Fibroblast of skin of scalp (primary cell): ENCODE data around the gene ZNF595.
A peak's percentile ranks its signal among the peaks of the same experiment; 100 is the strongest.
"Not testable (repeated sequence)": the region's sequence is repeated elsewhere in the genome, so short reads cannot be mapped to it uniquely, and the experiment has no call there.

Source experiments
- DNase-seq: peaks from one replicate; pipeline ENCODE4 v3.0.0-alpha.2; 2013

The ZNF595 gene

DNA sequence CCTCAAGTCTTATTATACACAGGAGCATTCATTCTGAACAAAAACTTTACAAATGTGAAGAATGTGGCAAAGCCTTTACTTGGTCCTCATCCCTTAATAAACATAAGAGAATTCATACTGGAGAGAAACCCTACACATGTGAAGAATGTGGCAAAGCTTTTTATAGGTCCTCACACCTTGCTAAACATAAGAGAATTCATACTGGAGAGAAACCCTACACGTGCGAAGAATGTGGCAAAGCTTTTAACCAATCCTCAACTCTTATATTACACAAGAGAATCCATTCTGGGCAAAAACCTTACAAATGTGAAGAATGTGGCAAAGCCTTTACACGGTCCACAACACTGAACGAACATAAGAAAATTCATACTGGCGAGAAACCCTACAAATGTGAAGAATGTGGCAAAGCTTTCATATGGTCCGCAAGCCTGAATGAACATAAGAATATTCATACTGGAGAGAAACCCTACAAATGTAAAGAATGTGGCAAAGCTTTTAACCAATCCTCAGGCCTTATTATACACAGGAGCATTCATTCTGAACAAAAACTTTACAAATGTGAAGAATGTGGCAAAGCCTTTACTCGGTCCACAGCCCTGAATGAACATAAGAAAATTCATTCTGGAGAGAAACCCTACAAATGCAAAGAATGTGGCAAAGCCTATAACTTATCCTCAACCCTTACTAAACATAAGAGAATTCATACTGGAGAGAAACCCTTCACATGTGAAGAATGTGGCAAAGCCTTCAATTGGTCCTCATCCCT is 33.6 kb downstream of the ZNF595 start:
- not testable (repeated sequence) for DNase-seq

DNA sequence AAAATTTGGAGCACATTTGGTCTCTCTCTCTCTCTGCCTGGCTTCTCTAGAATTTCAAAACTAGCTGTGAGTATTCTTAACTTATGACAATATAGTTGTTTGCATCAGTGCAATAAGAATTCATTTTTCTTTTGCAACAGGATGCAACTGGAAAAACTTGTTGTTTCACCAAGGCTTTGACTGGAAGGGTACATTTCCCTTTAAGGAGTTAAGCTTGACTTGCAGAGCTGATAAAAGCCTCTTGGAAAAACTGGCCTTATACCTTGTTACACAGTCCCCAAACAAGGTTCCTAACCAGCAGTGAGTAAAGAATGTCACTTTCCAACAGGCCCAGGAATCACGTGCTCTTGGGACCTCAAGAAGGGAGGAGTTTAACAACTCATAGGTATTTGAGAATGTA is 45.3 kb downstream of the ZNF595 start:
- DNase-seq: no peak

DNA sequence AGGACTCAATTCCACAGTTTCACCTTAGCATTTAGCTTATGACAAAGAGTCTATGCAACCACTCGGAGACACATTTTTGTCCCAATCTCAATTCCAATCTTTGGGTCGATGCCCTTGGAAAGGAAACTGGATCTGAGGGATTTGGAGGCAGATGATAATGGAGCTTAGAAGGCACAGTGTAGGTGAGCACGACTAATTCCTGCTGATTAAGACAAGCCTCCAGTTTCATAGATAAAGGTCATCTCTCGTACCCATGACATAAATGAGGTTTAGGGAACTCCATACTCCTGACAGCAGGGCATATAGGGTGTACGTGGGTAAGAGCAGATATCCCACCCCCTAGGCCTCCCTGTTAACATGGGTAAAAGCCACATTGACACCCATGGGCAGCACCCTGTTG is 46.7 kb downstream of the ZNF595 start:
- no peak for DNase-seq

DNA sequence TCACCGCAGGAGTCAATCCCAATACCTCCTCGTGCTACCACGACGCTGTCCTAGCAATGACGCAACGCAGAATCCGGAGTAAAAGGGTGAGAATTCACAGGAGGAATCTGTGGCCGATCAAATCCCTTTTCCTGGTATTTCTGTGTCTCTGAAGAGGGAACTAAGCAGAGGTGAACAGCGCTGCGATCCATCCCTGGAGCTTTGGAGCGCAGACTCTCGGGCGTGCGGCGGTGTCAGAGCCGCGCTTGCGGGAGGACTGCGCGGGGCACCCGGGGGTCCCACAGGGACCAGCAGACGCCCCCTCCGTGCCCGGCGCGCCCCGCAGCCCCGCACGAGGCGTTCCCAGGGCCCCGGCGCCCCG is 53.9 kb downstream of the ZNF595 start:
- DNase-seq: no peak

DNA sequence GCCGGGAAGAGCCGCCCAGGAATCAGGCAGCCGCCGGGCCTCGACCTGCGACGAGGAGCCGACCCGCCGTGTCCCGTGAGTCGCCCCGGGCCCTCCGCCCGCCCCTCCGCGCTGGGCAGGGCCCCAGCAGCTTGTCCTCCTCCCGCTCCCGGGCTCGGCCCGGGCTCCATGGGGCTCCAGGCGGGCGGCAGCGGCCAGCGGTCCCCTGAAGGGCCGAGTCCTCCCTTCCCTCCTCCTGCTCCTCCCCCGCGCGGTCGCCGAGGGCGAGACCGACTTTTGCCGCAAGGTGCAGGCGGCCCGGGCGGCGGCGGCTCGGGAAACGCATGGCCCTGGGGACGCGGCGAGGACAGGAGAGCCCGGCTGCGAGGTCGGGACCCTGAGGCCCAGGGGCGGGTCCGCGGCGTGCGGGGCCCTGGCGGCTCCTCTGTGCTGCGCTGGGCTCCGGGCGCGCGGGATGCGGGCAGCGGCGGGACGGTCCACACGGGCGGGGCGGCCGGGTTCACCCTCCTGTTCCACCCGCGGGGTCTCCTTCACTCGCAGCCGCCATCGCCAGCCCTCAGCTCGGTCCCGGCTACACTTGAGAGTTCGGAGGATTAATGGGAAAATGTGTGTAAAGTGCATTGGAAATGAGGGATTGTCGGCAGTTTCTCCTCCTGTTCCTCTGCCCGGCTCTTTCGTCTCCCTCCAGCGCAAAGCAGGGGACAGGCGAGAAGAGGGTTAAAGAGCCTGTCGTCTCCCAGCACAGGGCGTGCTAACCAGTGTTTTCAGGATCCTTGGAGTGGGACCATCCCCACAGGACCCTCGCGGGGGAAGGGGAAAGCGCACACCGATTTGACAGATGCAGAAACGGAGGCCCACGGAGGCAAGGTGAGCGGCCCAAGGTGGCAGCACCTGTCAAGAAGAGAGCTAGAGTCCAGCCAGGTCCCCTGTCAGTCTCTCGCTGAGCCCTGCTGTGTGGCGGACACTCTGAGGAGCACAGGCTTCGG is 54.6 kb downstream of the ZNF595 start:
- no peak for DNase-seq

DNA sequence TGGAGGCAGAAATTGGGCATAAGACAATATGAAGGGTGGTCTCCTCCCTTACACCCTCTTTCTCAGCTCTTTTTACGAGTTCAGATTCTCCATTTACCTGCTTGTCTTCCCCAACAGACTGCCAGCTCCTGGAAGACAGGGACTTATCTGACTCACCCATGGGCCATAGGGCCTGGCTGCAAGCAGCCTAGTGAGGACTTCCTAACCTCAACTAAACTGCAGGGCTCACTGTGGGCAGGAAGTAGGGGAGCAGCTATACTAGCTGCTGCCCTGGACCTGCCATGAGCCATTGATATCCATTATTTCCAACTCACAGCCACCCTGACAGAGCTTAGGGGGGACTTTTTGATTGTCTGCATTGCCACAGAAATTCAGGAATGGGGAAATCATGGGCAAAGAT is 59.6 kb downstream of the ZNF595 start:
- DNase-seq: no peak

DNA sequence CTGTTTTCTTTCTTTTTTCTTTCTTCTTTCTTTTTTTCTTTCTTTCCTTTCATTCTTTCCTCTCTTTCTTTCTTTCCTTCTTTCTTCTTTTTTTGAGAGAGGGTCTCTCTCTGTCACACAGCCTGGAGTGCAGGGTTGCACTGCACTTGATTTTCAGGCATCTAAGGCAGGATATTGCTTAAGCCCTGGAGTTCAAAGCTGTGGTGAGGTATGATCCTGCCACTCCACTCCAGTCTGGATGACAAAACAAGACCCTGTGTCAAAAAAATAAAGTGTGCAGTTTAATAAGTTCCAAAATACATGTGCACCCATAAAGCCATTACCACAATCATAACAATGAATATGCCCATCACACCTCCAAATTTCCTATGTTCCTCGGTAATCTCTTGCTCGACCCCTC is 60.6 kb downstream of the ZNF595 start:
- no peak for DNase-seq

DNA sequence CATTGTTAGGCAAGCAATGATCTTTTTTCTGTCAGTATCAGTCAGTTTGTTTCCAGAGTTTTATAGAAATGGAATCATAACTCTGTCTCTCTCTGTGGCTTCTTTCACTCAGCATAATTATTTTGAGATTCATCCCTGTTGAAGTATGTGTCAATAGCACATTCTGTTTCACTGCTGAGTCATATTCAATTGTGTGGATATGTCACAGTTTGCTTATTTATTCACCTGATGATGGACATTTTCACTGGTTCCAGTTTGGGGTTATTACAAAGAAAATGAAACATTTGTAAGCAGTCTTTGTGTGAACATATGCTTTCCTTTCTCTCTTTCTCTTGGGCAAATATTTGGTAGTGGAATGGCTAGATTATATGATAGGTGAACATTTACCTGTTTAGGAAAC is 61.0 kb downstream of the ZNF595 start:
- DNase-seq: no peak

DNA sequence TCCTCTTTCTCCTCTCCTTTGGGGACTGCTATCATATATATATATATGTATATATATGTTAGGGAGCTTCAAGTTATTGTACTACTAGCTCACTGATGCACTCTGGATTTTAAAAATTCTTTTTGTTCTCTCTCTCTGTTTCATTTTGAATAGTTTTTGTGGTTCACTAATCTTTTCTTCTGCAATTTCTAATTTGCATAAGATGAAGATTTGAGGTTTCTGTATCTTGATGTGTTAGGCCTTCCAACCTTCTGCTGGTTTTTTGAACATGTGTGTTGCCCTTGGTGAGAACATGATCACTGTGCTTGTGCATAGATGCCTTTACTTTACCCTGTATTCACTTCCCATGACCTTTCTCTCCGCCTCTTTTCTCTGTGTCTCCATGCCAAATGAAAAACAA is 63.4 kb downstream of the ZNF595 start:
- no peak for DNase-seq

DNA sequence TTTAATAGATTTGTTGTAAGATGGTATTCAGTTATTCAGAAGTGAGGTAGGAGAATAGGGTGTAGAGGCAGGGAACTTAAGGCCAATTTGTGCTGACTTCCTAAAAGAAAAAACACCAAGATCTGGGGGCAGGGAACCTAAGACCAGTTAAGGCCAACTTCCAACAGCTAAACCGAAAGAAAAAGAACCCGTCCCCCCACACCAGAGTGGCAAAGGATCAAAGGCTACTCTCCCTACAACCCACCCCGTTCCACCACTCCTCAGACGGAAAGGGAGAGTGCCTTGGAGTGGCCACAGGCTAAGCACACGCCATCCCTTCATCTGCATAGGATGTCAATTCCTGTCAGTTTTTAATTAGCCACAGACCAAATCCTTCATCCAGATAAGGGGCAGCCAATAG is 67.5 kb downstream of the ZNF595 start:
- no peak for DNase-seq

DNA sequence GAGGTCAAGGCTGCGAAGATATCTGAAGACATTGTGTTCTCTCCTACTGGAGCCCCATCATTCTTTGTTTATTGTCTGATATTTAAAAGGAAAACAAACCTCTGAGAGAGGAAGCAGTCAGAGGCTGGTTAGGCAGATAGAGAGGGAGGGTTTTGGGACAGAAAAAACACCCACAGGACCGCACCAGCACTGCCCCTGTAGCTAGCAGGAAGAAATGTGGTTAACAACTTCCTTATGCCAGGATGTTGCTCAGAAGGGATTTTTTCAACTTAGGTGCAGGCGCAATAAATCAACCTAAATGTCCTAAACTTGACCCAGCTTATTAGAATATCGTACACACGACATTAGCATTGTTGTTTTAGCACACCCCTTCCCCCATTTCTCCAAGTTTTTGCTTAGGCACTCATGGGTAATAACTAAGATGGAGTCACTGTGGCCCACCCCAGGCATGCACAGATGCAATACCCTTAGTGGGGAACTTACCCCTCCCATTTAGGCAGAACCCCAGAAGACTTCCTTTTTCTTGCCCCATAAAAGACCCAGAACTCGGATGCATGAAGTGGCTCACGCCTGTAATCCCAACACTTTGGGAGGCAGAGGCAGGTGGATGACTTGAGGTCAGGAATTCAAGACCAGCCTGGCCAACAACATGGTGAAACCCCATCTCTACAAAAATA is 68.4 kb downstream of the ZNF595 start:
- DNase-seq: no peak

DNA sequence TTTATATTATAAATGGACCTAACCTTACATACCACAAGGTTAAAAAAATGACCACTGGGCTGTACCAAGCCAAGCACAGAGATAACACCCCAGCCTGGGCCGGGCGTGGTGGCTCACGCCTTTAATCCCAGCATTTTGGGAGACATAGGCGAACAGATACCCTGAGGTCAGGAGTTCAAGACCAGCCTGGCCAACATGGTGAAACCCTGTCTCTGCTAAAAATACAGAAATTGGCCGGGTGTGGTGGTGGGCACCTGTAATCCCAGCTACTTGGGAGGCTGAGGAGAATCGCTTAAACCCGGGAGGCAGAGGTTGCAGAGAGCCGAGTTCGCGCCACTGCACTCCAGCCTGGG is 70.8 kb downstream of the ZNF595 start:
- not testable (repeated sequence) for DNase-seq

DNA sequence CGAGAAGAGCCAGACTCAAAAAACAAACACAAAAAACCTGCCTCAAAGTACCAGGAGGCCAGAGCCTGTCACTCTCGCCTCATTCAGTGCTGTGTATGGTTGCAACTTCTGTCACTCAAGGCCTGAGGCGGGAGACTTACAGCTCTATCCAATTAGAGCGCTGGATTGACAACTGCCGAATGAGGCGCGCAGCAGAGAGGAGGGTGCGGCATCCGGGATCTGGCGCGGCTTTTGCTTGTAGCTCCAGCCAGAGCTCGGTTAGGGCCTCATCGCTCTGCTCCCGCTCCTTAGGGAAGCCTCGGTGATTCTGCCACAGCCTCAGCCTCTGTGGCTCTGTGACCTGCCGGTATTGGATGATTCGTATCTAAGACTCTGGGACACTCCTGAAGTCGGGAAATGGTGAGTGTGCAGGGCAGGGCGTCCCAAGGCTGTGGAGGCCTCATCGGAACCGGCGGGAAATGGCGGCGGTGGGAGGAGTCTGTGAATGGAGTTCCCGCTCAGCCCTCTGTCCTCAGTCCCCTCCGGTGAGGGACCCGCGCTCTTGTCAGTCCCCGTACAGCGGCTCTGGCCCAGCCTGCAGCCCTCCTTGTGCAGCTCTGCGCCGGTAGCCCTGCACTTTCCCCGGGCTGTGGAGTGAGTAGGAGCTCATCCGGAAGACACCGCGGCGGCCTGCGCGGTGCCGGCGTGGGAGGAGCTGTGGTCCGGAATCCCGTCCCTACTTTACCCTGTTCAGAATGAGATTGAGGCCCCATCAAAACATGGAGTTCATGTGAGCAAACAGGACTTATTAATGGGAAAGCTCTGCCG is 71.4 kb downstream of the ZNF595 start, which contains the start of gene ZNF718:
Gene ZNF718 (plus strand): TSS at position 227 of the 807 bp plus-strand sequence. CDS start 170 bp downstream, at position 397.
- peak; percentile 97 for DNase-seq

DNA sequence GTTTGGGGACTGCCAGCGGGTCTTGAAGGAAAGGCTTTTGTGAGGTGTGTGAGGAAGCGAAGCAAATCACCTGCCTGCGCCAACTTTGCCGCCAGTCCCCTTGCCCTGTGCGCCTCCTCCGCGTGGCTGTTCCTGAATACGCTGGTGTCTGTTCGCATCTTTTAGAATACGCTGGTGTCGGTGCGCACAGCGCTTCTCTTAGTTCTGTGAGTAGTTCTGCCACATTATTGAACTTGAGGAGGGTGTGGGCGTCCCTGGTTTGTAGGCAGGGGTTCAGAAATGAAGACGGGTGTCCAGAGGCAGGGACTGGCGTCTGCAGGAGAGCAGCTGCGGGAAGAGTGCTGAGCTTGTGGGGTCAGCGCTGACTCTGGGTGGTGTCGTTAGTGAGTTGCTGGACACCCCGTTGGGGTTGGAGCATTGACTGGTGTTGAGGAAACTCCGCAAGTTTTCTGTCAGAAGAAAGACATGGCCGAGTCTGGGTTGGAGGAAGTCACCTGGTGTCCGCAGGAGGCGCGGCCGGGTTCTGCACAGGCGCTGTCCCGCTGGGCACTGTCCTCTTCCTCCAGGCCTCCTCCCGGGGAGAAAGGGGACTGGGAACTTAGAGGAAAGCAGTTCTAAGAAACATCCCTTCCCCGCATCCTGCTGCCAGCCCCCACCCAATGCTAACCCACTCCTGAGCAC is 72.1 kb downstream of the ZNF595 start:
- peak; percentile 16 for DNase-seq

DNA sequence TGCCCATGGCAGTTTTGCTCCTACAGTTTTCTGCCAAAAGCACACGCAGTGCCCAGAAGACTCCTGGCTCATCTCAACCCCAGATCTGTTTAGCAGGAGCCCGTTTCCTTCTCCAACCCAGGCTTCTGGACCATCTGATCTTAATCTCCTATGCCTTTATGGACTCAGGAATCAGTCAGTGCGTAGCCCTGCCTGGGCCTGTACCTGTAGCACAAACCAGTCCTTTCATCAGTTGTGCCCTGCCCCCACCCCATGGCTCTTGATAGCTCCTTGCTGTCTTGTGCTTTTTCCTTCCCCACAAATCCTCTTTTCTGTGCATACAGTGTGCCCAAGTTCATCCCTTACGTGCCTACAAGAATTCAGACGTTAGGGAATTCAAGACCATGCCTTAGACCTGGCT is 72.7 kb downstream of the ZNF595 start:
- DNase-seq: no peak

DNA sequence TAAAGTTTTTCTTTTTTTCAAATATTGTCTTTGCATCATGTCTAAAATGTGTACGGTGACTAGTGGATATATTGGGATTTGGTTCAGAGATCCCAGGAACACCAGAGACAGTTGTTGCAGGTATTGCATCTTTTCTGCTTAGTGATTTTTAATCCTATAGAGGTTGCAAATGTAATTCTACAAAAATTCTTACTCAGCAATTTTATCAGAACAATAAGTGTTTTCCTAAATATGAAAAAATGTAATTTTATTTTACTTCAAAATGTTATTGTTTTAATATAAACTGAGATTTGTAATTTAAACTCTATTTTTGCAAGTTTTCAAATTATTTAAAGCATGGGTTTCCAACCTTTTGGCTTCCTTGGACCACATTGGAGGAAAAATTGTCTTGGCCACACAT is 79.4 kb downstream of the ZNF595 start:
- no peak for DNase-seq
